ENCODE results near the gene KRT33B.

KRT33B gene

GRCh38 chr17:41326173-41327145, 43.2 kb downstream of the KRT33B start:
- no peak for DNase-seq (ENCODE audit: low read depth in 2 of 3, low spot score in 1 of 3)

GRCh38 chr17:41325611-41326010, 44.0 kb downstream of the KRT33B start:
- no peak for DNase-seq (ENCODE audit: low read depth in 2 of 3, low spot score in 1 of 3)

DNA sequence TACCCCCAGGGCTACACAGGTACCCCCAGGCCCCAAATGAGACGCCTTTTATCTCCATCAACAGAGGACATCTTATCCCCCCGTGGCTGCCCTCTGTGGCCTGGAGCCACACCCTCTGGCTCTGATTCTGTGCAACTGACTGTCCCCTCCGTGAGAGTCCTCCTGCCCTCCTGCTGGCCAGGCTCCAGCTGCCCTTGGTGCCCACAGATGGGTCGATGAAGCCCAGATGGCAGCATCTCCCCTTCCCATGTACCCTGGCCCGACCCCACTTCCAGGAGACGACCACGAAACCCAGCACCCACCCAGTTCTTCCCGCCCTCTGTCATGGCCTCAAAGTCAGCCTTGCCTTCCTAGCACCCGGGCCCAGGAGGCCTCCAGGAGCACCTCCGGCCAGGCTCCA, 44.5 kb downstream of the KRT33B start:
- DNase-seq (ENCODE audit: low read depth in 2 of 3, low spot score in 1 of 3), result no peak

GRCh38 chr17:41324180-41325075, 45.2 kb downstream of the KRT33B start:
- no peak for DNase-seq (ENCODE audit: low read depth in 2 of 3, low spot score in 1 of 3)

- DNase-seq (ENCODE audit: low read depth in 2 of 3, low spot score in 1 of 3), result no peak
These were observed 46.4 kb downstream of the KRT33B start for GRCh38 chr17:41322903-41323895.

DNA sequence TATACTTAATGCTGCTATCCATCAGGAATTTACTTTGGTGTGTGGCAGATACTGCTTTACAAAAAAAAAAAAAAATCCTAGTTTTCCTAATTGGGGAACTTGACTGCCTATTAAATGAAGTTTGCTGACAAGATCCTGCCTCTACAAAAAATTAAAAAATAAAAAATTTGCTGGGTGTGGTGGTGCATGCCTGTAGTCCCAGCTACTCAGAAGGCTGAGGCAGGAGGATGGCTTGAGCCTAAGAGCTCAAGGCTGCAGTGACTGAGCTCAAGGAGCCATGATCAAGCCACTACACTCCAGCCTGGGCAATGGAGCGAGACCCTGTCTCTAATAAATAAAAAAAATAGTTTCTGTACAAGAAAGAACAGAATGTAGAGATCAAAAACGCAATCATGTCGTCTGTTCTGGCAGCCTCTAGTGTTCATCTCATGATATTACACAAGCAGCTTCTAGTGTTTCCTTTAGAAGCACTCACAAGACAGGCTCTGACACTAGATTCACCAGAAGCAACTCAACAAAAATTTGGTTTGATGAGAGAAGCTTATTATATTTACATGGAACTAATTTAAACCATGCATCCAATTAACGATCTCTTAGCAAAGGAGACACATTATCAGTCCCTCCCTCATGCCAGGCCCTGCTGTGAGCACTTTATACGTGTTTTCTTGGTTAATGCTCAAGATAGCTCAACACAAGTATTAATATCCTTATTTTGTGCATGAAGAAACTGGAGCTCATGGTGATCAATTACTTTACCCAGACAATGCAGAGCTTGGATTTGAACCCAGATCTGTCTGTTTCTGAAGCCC, 47.3 kb downstream of the KRT33B start:
- no peak for DNase-seq (ENCODE audit: low read depth in 2 of 3, low spot score in 1 of 3)

- no peak for DNase-seq (ENCODE audit: low read depth in 2 of 3, low spot score in 1 of 3)
These were observed 51.4 kb downstream of the KRT33B start for GRCh38 chr17:41318231-41318630.

GRCh38 chr17:41315814-41316445, 53.7 kb downstream of the KRT33B start:
- DNase-seq (ENCODE audit: low read depth in 2 of 3, low spot score in 1 of 3), result no peak

DNA sequence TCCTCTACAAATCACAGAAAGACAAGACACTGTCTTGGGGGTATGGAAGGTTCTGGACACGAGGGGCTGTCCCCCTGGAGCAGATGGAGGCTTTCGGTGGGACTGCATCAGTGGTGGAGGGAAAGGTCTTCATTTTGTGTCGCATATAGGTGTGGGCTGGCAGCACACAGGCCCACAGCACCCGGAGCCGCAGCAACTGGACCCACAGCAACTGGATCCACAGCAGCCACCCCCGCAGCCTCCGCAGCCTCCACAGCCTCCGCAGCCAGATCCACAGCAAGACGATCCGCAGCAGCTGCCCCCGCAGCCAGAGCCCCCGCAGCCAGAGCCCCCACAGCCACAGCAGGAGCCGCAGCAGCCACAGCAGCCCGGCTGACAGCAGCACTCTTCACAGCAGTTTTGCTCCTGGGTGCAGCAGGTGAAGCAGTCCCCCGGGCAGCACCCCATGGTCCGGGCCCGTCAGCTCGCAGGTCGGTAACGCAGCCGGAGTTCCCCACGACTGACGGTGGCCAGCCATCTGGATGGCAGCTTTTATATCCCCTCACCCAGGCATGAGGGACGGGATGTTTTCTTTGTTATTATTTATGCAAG, 54.3 kb downstream of the KRT33B start, which contains the start of gene KRTAP17-1:
TSS of gene KRTAP17-1 (minus strand) at position 507 of the 591 bp plus-strand sequence. CDS start at position 447, 60 bp downstream.
- DNase-seq (ENCODE audit: low read depth in 2 of 3, low spot score in 1 of 3), result no peak
